ENCODE measurements around the gene MED15.

MED15 gene

DNA sequence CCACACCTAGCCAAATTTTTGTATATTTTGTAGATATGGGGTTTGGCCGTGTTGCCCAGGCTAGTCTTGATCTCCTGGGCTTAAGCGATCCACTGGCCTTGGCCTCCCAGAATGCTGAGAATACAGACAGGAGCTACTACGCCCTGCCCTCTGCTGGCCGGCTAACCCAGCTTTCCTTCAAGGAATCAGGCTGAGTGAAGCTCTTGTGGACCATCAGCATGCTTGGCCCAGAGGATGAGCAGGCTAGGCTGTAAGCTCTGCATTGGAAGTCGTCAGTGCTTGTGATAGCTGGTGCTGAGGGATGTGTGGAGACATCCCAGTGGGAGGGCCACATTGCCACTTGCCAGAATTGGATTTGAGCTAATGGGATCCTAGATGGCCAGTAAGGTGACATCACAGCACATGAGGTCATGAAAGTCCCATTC lies 60.6 kb downstream of the MED15 start:
- no peak overlapping the region for H3K4me3 ChIP-seq (replicated peaks; ENCODE audit: low read depth, low read length)
- peak; percentile 52 for TF ChIP-seq CTCF (IDR thresholded peaks at IDR 0.05; ENCODE audit: low read length, missing control alignments)
- DNase-seq (ENCODE audit: low read depth): peak; percentile 60

DNA sequence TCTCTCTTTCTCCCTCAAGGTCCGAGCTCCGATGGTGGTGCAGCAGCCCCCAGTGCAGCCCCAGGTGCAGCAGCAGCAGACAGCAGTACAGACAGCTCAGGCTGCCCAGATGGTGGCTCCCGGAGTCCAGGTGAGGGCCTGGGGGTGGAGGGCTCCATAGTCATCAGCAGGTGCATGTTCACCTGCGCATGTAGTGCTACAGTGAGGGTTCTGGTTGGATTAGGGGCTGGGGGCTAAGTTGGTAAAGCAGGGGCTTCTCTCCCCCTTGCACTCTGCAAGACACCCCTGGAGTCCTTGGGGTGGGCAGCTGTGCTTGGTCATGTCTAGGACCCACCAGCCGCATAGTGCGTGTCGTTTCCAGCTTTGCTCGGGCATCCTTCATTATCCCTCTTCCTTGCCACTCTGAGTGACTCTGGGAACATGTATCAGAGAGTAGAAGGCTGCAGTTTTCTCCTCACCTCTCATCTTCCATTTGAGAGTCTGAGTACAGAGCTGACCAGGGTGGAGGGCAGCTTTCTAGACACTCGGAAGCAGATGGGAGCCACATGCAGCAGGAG lies 61.2 kb downstream of the MED15 start:
- H3K4me3 ChIP-seq (replicated peaks; ENCODE audit: low read depth, low read length): no peak overlapping the region
- TF ChIP-seq CTCF (IDR thresholded peaks at IDR 0.05; ENCODE audit: low read length, missing control alignments): no peak
- DNase-seq (ENCODE audit: low read depth): no peak

DNA sequence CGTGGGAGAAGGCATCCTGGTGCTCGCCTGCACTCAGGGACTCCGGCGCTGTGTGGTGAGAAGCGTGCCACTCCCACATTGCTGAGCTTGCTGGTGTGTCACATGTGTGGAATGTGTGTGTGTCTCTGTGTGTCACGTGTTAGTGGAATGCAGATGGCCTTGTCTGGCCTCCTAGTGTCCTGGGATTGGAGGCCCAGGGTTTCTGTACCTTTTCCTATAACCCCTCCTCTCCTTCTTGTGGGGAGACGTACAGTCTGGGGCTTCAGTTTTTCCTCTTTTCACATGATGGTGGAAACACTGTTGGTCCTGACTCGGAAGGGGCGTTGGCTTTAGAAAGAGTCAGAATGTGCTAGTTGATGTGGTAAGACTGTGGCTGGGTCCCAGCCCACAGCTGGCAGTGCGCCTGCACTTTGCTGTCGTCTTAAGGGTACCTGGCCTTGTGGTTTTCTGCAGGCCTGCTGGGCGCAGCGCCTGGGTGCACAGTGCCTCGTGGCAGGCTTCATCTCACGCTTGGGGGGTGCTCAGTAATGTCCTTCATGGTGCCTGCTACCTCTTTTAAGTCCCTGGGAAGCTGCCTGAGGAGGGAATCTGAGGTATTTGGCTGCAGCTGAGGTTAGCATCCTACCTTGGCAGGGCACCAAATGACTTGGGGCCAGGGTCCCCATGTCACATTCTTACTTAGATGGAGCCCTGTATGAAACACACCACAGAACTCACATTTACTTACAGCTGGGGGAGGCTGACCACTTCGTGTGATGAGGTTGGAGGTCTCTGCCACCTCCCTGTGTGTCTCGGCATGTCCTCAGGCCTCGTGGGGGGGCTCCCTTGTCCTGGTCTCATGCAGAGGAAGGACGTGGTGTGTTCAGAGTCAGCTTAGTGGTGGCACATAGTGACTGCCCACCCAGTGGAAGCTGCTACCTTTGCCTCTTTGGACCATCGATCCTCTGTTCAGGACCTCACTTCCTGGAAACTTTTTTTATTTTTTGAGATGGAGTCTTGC lies 61.9 kb downstream of the MED15 start:
- no peak overlapping the region for H3K4me3 ChIP-seq (replicated peaks; ENCODE audit: low read depth, low read length)
- DNase-seq (ENCODE audit: low read depth): peak; percentile 96
- TF ChIP-seq CTCF (IDR thresholded peaks at IDR 0.05; ENCODE audit: low read length, missing control alignments): no peak

DNA sequence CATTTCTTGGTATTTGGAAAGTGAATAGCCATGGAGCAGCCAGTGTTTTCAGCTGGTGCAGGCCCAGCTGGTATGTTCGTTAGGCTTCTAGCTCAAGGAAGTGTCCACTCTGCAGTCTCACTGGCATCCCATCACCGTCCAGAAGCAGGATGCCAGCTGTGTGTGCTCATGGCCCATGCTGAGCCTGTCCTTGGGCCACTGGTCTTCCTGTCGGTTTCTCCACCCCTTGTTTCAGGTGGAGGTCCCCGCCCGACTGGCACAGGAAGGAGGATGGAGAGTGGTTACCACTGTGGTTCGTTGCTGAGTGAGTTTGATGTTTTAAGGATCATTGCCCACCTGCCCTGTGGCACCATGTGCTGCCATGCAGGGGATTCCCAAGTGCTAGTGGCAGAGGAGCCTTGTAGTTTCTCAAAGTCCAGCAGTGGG lies 63.7 kb downstream of the MED15 start:
- TF ChIP-seq CTCF (IDR thresholded peaks at IDR 0.05; ENCODE audit: low read length, missing control alignments): no peak
- DNase-seq (ENCODE audit: low read depth): no peak
- H3K4me3 ChIP-seq (replicated peaks; ENCODE audit: low read depth, low read length): no peak overlapping the region

GRCh38 chr22:20571531-20572007 lies 64.2 kb downstream of the MED15 start:
- peak; percentile 81 for TF ChIP-seq CTCF (IDR thresholded peaks at IDR 0.05; ENCODE audit: low read length, missing control alignments)
- H3K4me3 ChIP-seq (replicated peaks; ENCODE audit: low read depth, low read length): no peak overlapping the region
- peak; percentile 51 for DNase-seq (ENCODE audit: low read depth)

GRCh38 chr22:20572132-20572802 lies 64.9 kb downstream of the MED15 start:
- DNase-seq (ENCODE audit: low read depth): no peak
- no peak for TF ChIP-seq CTCF (IDR thresholded peaks at IDR 0.05; ENCODE audit: low read length, missing control alignments)
- H3K4me3 ChIP-seq (replicated peaks; ENCODE audit: low read depth, low read length): no peak overlapping the region
